Central memory CD8-positive, alpha-beta T cell (primary cell): ENCODE results near the gene PRCC.
A peak's percentile ranks its signal among the peaks of the same experiment; 100 is the strongest.

ENCODE experiments used
- ATAC-seq: fragments of 150-1000 bp; cut with Tn5 transposase; replicated peaks from 2 replicates; pipeline ENCODE4 v1.10.0; 2022; ENCODE audit warnings: mild to moderate bottlenecking, moderate FRiP score, moderate number of reproducible peaks; ENCODE audit not compliant: poor library complexity, severe bottlenecking; ENCODE audit errors: extremely low read depth
- DNase-seq, 2 donors: peaks; one replicate each; pipeline ENCODE4 v3.0.0; 2021; ENCODE audit warnings: low spot score in 2 of 2
- H3K27ac Mint-ChIP-seq: one replicate; pipeline ENCODE4 v1.8.0; 2022; ENCODE audit warnings: low read depth, mild to moderate bottlenecking, moderate library complexity, mixed read lengths
- H3K27me3 Mint-ChIP-seq: one replicate; pipeline ENCODE4 v1.8.0; 2022; ENCODE audit warnings: mixed read lengths
- H3K36me3 Mint-ChIP-seq: one replicate; pipeline ENCODE4 v1.8.0; 2022; ENCODE audit warnings: mild to moderate bottlenecking, moderate library complexity, mixed read lengths; ENCODE audit not compliant: insufficient read depth
- H3K4me1 Mint-ChIP-seq: one replicate; pipeline ENCODE4 v1.8.0; 2022; ENCODE audit warnings: mixed read lengths
- H3K4me3 Mint-ChIP-seq: one replicate; pipeline ENCODE4 v1.8.0; 2022; ENCODE audit warnings: mild to moderate bottlenecking, moderate library complexity, mixed read lengths
- H3K9me3 Mint-ChIP-seq: one replicate; pipeline ENCODE4 v1.8.0; 2022; ENCODE audit warnings: mixed read lengths

PRCC gene

GRCh38 chr1:156775799-156776198, 8.5 kb downstream of the PRCC start:
- H3K4me3 Mint-ChIP-seq = no peak overlapping the region
- no peak overlapping the region for H3K27ac Mint-ChIP-seq
- ATAC-seq (no peak), DNase-seq (no peak)
- H3K9me3 Mint-ChIP-seq = no peaks in the 10 kb centered on the region
- H3K27me3 Mint-ChIP-seq = no peaks in the 10 kb centered on the region
- H3K36me3 Mint-ChIP-seq = peaks cover 21% of the 10 kb centered on the region
- peaks cover 52% of the 10 kb centered on the region for H3K4me1 Mint-ChIP-seq

GRCh38 chr1:156776942-156777341, 9.6 kb downstream of the PRCC start:
- Mint-ChIP-seq H3K4me1 (peaks cover 53% of the 10 kb centered on the region), H3K27ac (no peak overlapping the region), H3K9me3 (no peaks in the 10 kb centered on the region), H3K4me3 (no peak overlapping the region), H3K36me3 (peaks cover 21% of the 10 kb centered on the region), H3K27me3 (no peaks in the 10 kb centered on the region)
- no peak for ATAC-seq
- DNase-seq = no peak

DNA sequence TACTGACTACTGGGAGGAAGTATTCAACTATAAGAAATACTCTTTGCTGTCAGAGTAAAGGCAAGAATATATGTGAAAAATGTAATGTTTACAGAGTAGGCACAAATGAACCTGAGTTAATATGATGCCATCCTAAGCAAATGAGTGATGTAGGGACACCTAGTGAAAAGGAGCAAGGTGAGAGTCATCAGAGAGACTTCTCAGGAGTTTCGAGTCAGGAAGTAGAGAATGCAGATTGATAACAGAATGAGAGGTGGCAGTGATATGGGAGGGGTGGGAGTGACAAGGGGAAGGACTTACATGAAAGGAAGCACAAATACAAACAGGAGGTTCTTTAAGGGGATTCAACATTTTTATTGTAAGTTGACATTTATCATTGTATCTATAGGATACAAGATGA, 10.2 kb downstream of the PRCC start:
- peaks cover 56% of the 10 kb centered on the region for H3K4me1 Mint-ChIP-seq
- no peaks in the 10 kb centered on the region for H3K27me3 Mint-ChIP-seq

DNA sequence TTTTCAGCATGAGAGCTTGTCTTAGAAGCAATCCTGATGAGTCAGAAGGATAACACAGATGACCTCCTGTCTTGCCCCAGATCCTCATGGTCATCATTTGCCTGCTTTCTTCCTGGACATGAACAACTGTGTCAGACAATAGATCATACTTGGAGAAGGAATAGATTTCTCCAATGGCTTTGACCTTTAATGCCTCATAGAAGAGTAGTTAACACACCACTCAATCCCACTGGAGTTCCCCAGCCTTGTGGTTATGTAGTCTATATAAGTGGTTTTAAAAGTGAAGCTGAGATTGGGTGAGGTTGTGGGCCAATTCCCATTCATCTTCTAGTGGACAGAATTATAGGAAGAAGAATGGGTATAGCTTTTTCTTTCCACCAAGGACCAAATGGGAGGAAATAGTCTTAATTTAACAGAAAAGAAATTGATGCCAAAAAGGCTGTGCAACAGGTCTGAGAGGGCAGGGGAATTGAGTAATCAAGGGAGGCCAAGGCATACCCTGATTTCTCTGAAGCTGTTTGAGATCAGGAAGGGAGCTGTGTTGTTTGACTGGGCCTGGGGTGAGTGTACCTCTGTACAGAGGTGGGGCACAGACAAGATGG, 14.4 kb downstream of the PRCC start:
- Mint-ChIP-seq H3K27me3 (no peaks in the 10 kb centered on the region), H3K4me1 (peaks cover 36% of the 10 kb centered on the region), H3K4me3 (no peak overlapping the region), H3K9me3 (no peaks in the 10 kb centered on the region), H3K36me3 (peaks cover 44% of the 10 kb centered on the region), H3K27ac (no peak overlapping the region)
- DNase-seq = no peak
- ATAC-seq = no peak

More for the DNA sequence above, 10.2 kb downstream of the PRCC start:
- Mint-ChIP-seq H3K9me3 (no peaks in the 10 kb centered on the region), H3K36me3 (peaks cover 27% of the 10 kb centered on the region), H3K27ac (no peak overlapping the region), H3K4me3 (no peak overlapping the region)
- DNase-seq (no peak), ATAC-seq (no peak)

- Mint-ChIP-seq H3K36me3 (peaks cover 67% of the 10 kb centered on the region), H3K27ac (no peak overlapping the region)
Measured at GRCh38 chr1:156785458-156785857, 18.1 kb downstream of the PRCC start.

DNA sequence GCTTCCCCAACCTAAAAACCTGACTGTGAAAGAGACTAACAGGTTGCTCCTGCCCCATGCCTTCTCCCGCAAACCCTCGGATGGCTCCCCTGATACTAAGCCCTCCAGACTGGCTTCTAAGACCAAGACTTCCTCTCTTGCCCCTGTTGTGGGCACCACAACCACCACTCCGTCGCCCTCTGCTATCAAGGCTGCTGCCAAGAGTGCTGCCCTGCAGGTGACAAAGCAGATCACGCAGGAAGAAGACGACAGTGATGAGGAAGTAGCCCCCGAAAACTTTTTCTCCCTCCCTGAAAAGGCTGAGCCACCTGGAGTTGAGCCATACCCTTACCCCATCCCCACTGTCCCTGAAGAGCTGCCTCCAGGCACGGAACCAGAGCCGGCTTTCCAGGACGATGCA, 19.3 kb downstream of the PRCC start:
- Mint-ChIP-seq H3K4me3 (no peak overlapping the region), H3K4me1 (peaks cover 24% of the 10 kb centered on the region), H3K9me3 (no peaks in the 10 kb centered on the region), H3K36me3 (peaks cover 71% of the 10 kb centered on the region), H3K27ac (no peak overlapping the region), H3K27me3 (no peaks in the 10 kb centered on the region)
- DNase-seq (no peak), ATAC-seq (no peak)

More at GRCh38 chr1:156785458-156785857, 18.1 kb downstream of the PRCC start:
- no peak for DNase-seq
- Mint-ChIP-seq H3K4me3 (no peak overlapping the region), H3K27me3 (no peaks in the 10 kb centered on the region), H3K4me1 (peaks cover 31% of the 10 kb centered on the region), H3K9me3 (no peaks in the 10 kb centered on the region)
- ATAC-seq = no peak

DNA sequence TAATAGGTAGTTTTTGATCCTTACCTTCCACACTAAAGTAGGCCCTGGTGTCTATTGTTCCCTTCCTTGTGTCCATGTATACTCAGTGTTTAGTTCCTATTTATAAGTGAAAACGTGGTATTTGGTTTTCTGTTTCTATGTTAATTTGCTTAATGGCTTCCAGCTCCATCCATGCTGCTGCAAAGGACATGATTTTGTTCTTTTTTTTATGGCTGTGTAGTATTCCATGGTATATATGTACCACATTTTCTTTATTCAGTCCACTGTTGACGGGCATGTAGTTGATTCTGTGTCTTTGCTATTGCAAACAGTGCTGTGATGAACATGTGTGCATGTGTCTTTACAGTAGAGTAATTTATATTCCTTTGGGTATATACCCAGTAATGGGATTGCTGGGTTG, 20.8 kb downstream of the PRCC start:
- H3K9me3 Mint-ChIP-seq = no peaks in the 10 kb centered on the region
- no peaks in the 10 kb centered on the region for H3K27me3 Mint-ChIP-seq
- no peak overlapping the region for H3K27ac Mint-ChIP-seq
- DNase-seq = no peak
- H3K4me1 Mint-ChIP-seq = peaks cover 15% of the 10 kb centered on the region
- peaks cover 69% of the 10 kb centered on the region for H3K36me3 Mint-ChIP-seq
- H3K4me3 Mint-ChIP-seq = no peak overlapping the region
- ATAC-seq = no peak

DNA sequence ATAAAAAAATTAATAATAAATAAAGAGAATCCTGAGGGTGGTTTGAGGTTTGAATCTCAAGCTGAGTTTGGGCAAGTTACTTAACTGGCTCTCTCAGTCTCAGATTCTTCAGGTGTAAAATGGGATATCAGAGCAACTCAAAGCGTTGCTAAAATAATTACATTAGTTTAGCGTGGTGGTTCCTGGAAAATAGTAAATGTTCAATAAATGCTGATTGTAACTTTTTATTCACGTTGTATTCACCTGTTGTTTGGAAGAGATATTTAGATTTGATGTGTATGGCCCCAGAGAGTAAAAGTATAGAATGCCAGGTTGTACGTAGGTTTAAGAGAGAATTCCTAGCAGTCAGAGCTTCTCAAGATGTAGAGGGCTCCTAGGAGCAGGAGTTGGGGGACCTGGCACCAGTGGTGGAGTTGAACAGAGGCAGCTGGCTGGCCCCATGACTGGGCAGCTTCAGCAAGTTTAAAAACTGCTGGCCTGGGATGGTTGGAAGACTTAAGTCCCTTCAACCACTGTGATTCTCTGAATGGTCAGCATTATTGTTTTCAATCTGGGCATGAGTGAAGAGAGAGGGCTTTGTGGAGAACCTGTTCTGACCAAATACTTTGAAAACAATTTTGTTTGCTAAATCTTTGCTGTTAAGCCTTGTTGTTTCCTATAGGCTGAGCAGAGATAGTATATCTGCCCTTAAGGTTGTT, 22.4 kb downstream of the PRCC start:
- DNase-seq (no peak), ATAC-seq (no peak)
- Mint-ChIP-seq H3K27me3 (no peaks in the 10 kb centered on the region), H3K4me3 (no peak overlapping the region), H3K36me3 (peaks cover 71% of the 10 kb centered on the region), H3K27ac (peak overlapping the region; percentile 6), H3K4me1 (peaks cover 15% of the 10 kb centered on the region), H3K9me3 (no peaks in the 10 kb centered on the region)

DNA sequence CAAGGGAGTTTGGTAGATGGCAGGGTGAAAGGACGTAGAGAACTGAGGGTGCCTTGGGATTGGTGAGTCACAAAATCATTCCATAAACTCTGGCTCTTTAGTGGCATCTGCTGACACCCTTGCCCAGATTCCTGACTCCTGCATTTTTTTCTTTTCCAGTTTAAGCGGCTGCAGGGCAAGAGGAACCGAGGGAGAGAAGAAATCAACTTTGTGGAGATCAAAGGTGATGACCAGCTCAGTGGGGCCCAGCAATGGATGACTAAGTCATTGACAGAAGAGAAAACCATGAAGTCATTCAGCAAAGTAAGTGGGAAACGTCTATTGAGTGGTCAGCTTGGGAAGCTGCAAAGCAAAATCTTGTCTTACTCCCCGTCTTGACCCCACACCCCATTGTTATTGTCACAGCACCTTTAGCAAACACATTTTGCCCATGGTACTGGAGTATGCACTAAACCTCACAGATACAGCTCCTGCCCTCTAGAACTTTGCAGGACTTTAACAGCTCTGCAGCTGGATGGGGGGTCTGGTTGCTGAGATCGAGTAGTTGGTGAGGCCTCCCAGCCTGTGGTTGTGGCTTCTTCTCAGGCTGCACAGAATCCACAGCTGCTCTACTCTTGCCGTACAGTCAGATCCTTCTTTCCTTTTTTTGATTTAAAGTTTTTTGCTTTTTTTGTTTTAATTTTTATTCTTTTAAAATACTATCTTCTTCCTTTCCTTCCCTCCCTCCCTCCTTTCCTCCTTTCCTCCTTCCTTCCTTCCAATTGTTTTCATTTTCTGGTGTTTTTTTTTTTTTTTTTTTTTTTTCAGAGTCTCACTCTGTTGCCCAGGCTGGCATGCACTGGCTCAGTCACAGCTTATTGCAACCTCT, 27.4 kb downstream of the PRCC start:
- no peak overlapping the region for H3K27ac Mint-ChIP-seq
- H3K36me3 Mint-ChIP-seq = peaks cover 73% of the 10 kb centered on the region
- ATAC-seq (no peak), DNase-seq (no peak)
- no peak overlapping the region for H3K4me3 Mint-ChIP-seq
- no peaks in the 10 kb centered on the region for H3K27me3 Mint-ChIP-seq
- no peaks in the 10 kb centered on the region for H3K9me3 Mint-ChIP-seq
- peaks cover 8% of the 10 kb centered on the region for H3K4me1 Mint-ChIP-seq

- Mint-ChIP-seq H3K27ac (no peak overlapping the region), H3K4me3 (no peak overlapping the region), H3K9me3 (no peaks in the 10 kb centered on the region), H3K27me3 (no peaks in the 10 kb centered on the region), H3K36me3 (peaks cover 74% of the 10 kb centered on the region), H3K4me1 (peaks cover 5% of the 10 kb centered on the region)
- ATAC-seq (no peak), DNase-seq (no peak)
Measured at GRCh38 chr1:156795374-156795733, 28.0 kb downstream of the PRCC start.

DNA sequence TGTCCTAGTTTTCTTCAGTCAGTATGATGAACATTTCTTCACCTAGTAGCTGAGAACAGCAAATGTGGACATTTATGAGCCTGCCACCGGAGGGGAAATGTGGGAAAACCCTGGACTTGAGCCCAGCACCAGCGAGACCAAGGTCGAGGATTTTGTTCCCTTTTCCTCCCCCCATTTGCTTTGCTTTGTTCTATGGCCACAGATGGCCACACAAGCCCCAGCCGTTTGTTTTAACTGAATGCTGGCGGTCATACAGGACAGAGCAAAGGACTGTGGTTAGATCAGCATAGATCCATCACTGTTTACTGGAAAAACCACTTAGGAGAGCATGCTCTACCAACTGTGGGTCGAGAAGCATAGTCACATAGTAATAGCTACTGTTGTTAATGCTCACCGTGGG, 28.5 kb downstream of the PRCC start:
- H3K9me3 Mint-ChIP-seq = no peaks in the 10 kb centered on the region
- H3K4me1 Mint-ChIP-seq = peaks cover 5% of the 10 kb centered on the region
- DNase-seq (no peak), ATAC-seq (no peak)
- H3K36me3 Mint-ChIP-seq = peaks cover 73% of the 10 kb centered on the region
- H3K27ac Mint-ChIP-seq = no peak overlapping the region
- no peak overlapping the region for H3K4me3 Mint-ChIP-seq
- H3K27me3 Mint-ChIP-seq = no peaks in the 10 kb centered on the region

GRCh38 chr1:156796340-156797097, 29.2 kb downstream of the PRCC start:
- Mint-ChIP-seq H3K27ac (no peak overlapping the region), H3K4me1 (peaks cover 11% of the 10 kb centered on the region), H3K4me3 (no peak overlapping the region), H3K27me3 (no peaks in the 10 kb centered on the region), H3K9me3 (no peaks in the 10 kb centered on the region), H3K36me3 (peaks cover 70% of the 10 kb centered on the region)
- DNase-seq = no peak
- no peak for ATAC-seq
